GM18508 (cell line): Measurements from ENCODE around the gene DOC2B.
"Not testable (repeated sequence)": the region's sequence is repeated elsewhere in the genome, so short reads cannot be mapped to it uniquely, and the experiment has no call there.

Experiments
- ATAC-seq: cut with Tn5 transposase; IDR thresholded peaks from one replicate; pipeline ENCODE4 v1.9.1; 2021; ENCODE audit warnings: moderate number of reproducible peaks; ENCODE audit not compliant: insufficient read depth, unreplicated experiment

Gene DOC2B

DNA sequence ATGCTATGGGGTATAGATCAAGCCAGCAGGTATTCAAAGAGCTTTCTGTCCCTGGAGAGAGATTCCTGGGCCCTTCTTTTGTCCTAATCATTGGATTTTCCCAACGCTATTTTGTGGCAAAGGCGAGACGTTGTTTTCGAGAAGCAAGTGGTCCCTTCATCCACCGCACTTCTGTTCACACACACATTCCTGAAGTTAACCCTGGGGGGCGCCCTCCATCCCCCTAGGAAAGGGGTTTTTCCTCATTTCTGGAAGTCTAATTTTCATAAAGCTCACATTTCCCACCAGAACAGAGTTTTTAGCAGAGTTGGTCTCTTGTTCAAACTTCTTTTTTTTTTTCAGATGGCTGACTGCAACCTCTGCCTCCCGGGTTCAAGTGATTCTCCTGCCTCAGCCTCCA is 32.2 kb downstream of the DOC2B start:
- no peak for ATAC-seq

DNA sequence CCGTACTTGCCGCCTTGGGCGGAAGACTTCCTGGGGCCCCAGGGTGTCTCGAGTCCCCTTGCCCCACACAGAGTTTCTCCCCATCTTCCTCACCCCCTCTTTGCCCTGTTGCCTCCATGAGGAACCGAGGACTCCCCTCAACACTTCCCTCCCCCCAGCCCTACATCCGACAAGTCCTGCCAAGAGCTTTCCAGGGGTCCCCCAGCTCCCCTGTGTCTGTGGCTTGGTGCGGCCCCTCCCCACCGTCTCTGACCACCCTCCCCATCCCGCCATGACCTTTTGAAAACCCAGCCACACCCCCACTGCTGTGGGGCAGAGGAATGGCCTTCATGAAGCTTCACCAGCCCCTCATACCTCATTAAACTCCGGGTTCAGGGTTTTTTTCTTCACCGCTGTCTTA is 32.7 kb downstream of the DOC2B start:
- no peak for ATAC-seq

DNA sequence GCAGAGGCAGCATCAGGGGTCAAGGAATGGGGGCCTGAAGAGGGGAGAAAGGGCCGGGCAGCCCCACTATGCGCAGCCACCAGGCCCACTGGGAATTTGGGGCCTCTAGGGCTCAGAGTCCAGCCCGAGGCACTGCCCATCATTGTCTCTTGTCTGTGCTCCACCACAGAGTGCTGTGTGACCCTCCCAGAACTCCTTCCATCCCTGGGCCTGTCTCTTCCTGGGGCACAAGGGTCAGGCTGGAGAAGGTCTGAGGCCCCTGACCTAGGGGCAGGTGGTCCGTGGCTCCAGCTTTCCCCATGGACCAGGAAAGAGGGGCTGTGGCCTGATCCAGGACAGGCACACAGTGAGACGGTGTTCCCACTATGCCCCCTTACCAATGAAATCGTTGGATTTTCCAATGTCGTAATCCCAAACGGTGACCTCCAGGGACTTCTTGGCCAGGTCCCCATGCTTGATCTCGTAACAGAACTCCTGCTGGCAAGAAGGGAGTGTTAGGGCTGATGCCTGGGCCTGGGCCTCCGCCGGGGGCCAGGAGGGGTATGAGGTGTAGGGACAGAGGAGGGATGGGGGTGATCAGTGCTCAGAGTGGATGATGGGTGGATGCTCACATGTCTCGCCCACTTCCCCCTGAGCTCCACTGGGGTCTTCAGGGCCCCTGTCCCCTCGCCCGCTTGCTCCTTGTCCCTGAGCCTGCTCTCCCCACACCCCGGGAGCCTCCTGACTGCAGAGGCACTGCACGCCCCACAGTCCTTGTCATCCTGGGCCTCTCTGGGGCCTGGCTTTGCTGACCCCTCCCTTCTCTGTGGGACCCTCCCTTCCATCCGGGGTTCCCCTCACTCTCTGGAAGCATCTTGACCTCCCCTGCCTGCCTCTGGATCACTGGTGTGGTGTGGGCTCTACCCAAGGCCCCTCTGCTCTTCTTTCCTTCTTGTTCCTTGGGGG is 33.4 kb downstream of the DOC2B start:
- ATAC-seq: no peak

DNA sequence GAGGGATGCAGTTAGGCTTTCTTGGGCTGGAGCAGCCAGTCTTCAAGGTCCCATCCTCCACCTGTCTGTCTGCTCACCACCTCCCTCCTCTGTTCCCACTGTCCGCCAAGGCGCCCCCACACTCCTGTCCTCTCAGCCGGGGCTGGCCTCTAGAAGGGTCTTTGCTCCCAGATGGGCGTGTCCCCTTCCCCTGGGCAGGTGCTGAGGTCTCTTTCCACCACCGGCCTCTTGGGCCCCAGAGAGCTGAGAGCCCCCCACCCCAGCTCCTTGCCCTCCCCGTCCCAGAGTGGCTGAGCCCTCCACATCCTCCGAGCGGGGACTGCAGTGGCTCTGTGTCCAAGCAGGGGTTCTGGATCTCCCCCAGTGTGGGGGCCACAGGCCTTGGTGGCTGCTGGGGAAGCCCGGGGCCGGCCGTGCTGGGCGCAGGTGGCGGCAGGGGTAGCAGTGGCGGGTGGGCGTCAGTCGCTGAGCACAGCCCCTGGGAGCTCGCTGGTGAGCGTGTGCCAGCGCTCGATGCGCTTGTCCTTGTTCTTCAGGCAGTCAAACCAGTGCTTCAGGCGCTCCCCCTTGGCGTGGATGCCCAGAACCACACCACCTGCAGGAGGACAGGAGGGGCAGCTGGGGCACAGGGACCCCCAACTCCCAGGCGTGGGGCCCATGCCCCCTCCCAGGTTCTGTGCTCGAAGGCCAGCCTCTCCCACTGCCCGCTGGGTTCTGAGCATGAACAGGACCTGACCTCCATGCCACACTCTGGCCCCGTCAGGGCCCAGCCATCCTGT is 34.3 kb downstream of the DOC2B start:
- ATAC-seq: no peak

DNA sequence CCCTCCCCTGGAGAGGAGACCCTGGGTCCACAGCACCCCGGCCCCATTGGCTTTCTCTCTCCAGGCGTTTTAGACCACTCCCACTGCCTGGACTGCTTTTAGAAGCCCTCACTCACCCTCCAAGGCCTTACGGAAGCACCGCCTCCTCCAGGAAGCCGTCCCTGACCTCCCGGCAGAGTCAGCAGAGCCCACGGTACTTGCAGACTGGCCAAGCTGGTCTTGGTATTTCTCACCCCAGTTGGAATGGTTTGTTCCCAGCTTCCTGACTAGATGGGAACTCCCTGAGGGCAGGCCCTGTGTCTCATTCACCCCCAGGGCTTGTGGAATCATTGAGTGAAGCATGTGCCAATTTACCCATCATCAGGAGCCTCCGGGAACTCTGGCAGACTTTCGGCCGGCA is 34.9 kb downstream of the DOC2B start:
- no peak for ATAC-seq

DNA sequence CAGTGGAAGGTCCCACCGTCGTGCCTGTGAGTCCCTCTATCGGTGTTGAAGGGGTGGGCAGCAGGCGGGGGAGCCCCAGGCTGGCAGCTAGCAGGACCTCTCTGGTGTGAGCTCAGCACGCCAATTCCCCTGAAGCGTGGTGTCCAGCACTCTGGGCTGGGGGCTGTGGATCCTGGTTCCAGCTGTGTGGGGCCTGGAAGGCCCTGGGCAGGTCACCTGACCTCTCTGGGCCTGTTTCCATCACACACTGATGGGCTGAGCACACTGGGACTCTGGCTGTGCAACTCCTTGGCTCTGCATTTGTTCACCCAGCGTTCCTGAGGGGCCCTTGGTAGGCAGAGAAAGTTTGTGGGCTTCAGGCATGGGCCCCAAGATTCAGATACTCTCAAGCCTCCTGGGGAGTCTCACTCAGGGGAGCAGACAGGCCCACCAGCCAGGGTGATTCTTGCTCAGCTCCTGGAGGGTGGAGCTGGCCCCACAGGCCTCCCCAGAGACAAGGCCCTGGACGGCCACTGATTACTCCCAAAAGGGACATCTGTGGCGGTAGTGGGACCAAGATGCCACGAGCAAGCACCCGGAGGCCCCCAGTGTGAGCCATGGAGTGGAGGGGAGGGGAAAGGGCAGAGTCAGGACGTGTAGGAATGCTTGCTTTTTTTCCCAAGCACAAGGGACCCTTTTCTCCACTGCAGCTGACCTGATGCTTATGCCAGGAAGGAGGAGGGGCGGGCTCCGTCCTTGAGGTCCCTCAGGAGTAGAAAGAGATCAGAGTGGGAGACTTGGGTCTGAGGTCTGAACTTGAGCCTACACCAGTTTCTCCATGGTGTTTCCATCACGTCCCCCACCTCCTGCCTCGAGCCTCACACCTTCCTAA is 35.5 kb downstream of the DOC2B start:
- ATAC-seq: no peak

DNA sequence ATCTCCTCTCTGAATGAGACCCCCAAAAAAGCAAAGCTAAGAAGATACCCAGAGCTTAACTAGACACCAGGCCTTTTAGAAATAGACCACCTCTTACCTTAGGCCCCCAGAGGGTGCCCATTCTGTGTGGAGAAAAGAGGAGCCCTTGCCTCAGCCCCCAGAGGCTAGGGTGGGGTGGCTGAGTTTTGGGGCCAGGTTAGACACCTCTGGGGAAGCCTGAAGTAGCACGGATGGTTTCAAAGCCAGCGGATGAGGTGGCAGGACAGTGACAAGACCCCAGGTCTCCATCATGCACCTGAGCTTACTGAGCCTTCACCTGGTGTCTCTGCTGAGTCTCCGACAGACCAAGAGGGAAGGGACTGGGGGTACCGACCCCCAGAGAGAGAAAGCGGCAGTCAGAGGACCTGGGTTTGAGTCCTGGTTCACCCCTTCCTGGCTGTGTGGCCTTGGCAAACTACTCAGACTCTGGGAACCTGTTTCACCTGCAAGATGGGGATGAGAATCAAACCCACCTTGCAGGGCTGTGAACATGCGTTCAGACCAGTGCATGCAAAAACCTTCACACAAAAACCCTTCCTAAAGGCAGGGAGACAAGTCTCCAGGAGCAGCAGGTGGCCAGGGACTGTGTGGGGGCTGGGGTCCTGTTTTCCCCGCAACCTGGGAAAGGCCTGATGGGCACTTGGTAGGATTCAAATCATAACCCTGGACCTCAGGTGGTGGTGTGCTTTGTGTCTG is 36.3 kb downstream of the DOC2B start:
- no peak for ATAC-seq

DNA sequence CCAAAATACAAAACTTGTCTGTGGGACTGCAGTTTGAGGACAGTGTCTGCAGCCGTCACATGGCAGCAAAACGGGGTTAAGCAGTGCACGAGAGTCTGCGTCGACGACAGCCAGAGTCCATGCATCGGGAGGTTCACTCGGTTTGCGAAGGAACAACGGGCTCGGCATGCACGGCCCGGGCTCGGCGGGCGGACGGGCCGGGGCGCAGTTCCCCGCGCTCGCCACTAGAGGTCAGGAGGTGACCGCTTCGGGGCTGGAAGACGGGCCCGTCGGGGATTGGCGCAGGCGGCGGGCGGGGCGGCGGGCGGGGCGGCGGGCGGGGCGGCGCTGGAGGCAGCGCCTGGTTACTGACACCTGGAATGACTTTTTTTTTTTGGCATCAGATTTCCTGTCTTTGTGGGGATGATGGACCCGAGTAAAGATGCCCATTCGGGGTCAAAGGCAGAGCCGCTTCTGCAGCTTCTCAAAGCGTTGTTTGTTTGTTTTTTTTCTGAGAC is 37.6 kb downstream of the DOC2B start:
- no peak for ATAC-seq

DNA sequence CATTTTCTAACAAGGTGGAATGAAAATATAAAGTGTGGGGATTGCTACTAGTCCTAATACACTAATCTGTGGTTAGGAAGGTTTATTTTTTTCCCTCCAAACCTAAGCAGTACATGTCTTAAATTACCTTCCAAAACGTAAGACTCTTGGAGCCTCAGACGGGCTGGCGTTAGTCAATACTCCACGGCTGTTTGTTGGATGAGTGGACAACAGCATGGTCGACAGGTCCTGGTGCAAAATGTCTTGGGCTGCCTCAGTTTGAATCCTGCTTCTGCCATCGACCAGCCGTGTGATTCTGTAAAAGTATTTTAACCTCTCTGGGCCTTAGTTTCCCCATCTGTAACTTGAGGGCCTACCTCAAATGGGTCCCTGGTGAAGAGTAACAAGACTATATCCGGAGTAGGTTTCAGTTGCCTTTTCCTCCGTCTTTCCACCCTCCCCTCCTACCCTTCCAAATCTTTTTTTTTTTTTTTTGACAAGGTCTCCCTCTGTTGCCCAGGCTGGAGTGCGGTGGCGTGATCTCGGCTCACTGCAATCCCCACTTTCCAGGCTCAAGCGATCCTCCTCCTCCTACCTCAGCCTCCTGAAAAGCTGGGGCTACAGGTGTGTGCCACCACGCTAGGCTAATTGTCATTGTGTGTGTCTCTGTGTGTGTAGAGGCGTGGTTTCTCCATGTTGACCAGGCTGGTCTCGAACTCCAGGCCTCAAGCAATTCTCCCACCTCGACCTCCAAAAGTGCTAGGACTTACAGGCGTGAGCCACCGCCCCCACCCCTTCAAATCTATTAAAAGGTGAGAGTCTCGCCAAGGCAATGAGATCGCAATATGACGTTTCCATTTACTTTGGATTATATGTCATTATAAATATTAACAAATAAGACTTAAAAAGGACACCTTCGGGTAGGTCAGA is 38.3 kb downstream of the DOC2B start:
- no peak for ATAC-seq

DNA sequence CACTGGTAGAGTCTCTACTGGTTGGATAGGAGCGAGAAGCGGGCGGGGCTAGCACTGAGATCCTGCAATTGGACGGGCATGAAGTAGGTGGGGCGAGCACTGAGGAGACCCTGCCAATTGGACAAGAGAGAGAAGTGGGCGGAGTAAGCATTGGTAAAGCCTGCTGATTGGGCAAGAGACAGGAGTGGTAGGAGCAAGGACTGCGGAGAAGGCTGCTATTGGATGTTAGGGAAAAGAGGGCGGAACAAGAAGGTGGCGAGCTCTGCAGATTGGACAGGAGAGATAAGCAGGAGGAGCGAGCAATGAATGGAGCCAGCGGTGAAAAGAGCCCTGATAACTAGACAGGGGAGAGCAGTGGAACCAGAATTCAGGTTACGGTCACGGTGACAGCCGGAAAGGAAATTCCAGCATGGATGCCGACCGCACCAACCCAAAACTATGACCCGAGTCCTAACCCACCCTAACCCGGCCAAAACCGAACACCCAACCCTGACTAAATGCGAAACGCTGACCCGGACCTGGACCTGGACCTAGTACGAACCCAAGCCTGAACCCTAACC is 39.3 kb downstream of the DOC2B start:
- ATAC-seq: no peak

DNA sequence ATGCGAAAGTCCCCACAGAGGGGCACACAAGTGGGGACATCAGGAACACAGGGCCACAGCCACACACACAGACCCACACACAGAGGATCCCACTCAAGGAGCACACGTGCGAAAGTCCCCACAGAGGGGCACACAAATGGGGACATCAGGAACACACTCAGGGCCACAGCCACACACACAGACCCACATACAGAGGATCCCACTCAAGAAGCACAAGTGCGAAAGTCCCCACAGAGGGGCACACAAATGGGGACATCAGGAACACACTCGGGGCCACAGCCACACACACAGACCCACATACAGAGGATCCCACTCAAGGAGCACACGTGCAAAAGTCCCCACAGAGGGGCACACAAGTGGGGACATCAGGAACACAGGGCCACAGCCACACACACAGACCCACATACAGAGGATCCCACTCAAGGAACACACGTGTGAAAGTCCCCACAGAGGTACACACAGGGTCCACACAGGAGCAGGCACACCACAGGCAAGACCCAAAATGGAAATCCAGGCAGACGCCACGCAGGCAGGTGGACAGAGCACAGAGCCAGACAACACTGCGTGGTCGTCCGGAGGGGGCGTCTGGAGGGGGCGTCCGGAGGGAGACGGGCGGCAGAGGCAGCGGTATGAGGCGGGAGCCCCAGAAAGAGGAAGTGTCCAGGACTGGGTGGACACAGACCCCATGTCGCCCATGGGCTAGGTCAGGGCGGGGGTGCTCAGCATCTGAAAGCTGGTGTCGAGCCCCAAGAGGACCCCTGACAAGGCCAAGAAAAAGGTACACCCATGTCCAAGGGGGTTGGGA is 41.8 kb downstream of the DOC2B start:
- ATAC-seq: not testable (repeated sequence)

DNA sequence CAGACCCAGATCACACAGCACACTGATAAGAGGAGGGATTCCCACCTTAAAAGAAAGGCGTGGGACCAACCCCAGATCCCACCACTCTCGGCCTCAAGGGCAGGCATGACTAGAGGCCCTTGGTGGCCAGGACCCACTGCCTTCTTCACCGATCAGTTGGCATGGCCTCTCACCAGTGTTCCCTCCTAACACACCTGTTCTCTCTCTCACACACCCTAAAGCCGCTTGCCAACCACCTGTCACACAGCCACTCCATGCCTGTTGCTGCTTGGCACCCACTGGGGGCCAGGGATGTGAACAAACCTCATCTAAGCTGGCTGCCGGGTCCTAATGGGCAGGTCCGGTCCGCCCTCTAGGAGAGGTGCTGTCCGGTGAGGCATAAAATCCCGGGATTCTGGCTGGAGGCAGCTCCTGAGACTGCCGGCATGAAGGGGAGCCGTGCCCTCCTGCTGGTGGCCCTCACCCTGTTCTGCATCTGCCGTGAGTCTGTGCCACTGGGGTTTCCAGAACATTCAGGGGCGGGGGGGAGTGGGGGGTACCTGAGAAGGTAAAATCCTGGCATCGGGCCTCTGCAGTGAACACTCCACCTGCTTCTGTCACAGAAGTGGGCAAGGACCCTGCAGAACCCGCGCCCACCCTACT is 44.2 kb downstream of the DOC2B start, which contains the start of gene SCGB1C2:
TSS of gene SCGB1C2 (plus strand) at position 404 of the 642 bp plus-strand sequence. CDS start at position 426, 22 bp downstream.
- ATAC-seq: not testable (repeated sequence)

DNA sequence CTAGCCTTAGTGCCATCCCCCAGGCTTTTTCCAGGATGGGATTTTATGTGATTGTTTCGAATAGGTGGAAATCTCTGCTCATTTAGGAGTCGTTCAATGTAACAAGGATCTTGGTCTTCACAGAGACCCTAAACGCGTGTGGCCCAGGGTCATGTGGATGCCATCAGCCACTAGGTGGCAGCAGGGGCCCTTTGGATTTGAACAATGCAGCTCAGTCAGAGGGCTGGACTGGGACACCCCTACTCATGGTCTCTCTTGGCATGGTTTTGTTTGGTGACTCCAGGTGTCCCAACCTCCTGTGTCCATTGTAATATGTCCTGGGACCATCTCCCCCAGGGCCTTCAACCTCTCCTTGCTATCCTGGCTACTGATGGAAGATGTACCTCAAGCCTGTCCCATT is 44.9 kb downstream of the DOC2B start:
- peak; percentile 46 for ATAC-seq

DNA sequence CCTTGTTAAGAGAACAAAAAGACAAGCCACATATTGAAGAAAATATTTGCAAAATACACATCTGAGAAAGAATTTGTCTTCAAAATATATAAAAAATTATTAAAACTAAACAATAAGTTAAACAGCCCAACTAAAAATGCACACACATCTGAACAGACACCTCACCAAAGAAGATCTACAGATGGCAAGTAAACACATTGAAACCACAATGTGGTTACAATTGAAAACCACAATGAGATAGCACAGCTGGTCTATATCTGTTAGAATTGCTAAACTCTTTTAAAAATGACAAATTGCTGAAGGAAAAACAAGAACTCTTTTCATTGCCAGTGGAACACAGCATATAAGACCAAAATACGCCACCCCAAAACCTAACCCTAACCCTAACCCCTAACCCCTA is 45.6 kb downstream of the DOC2B start:
- ATAC-seq: not testable (repeated sequence)

DNA sequence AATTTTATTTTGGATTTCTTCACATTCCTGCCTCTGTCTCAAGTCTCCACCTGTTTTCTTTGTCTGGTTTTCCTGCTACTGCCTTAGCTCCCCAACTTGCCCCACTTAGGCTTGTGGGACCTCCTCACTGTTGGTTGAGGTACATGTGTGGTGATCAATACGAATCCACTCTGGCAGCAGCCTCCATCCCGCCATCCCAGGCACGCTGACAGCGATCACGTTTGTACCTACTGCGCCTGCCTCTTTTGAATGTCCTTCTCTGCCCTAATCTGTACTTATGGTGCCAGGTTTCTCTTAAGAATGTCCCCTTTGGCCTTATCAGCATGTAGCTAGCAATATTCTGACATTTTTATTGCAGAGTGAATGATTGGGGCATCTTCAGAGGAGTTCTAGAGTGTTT is 46.4 kb downstream of the DOC2B start:
- ATAC-seq: not testable (repeated sequence)

DNA sequence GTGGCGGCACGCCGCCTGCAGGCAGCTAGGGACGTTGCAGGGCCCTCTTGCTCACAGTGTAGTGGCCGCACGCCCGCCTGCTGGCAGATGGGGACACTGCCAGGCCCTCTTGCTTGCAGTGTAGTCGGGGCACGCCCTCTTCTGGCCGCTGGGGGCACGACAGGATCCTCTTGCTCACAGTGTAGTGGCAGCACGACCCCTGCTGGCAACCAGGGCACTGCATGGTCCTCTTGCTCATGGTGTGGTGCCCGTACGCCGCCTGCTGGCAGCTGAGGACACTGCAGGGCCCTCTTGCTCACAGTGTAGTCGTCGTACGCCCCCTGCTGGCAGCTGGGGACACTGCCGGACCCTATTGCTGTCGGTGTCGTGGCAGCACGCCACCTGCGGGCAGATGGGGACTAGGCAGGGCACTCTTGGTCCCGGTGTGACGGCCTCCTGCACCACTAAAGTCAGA is 47.1 kb downstream of the DOC2B start:
- ATAC-seq: peak; percentile 35

DNA sequence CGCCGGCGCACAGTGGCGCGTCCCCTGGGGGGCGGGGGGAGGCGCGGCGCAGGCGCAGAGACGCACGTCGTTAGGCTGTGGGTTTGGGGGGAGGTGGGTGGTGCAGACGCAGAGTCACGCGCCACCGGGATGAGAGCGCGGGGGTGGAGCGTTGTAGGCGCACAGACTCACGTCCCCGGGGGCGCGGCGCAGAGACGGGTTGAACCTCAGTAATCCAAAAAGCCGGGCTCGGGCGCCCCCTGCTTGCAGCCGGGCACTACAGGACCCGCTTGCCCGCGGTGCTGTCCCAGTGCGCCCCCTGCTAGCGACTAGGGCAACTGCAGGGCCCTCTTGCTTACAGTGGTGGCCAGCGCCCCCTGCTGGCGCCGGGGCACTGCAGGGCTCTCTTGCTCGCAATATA is 47.5 kb downstream of the DOC2B start:
- not testable (repeated sequence) for ATAC-seq
